DLD1 (cell line): ENCODE measurements around the gene F8.

Experiments
- in situ Hi-C: cut with HindIII; loops from 2 replicates; pipeline ENCODE4 v1.10.0; 2017; ENCODE audit warnings: low sequenced_read_pairs

The F8 gene

GRCh38 chrX:155022585-155022984 lies at the start of gene F8:
Gene F8 (minus strand): TSS chrX:155022723. CDS start chrX:155022552, 171 bp downstream.
- in situ Hi-C loops, result no loop called here

- in situ Hi-C loops, result no loop called here
Observed at GRCh38 chrX:155071694-155072280, 49.3 kb upstream of the F8 start.

- in situ Hi-C loops, result no loop called here
Observed at GRCh38 chrX:155070975-155071693, 48.6 kb upstream of the F8 start, which contains the start of the genes BRCC3, CMC4 and MTCP1. Gene BRCC3 (plus strand): TSS chrX:155071508. CDS start chrX:155071528, 20 bp downstream. Gene CMC4 (minus strand): TSS chrX:155071136. CDS start chrX:155064023, 7,113 bp downstream. Gene MTCP1 (minus strand): TSS chrX:155071136. CDS start chrX:155066010, 5,126 bp downstream.

GRCh38 chrX:155070663-155070974 lies 48.1 kb upstream of the F8 start:
- in situ Hi-C loops, result no loop called here

- in situ Hi-C loops, result no loop called here
Observed at GRCh38 chrX:155070038-155070437, 47.5 kb upstream of the F8 start.

- in situ Hi-C loops, result no loop called here
Observed at GRCh38 chrX:155069414-155069813, 46.9 kb upstream of the F8 start.

GRCh38 chrX:155068165-155068564 lies 45.6 kb upstream of the F8 start:
- in situ Hi-C loops, result no loop called here

- in situ Hi-C loops, result no loop called here
Observed at GRCh38 chrX:155065035-155065734, 42.7 kb upstream of the F8 start.

- in situ Hi-C loops, result no loop called here
Observed at GRCh38 chrX:155061760-155062159, 39.2 kb upstream of the F8 start.

- in situ Hi-C loops, result no loop called here
Observed at GRCh38 chrX:155056877-155057792, 34.6 kb upstream of the F8 start.

- in situ Hi-C loops, result no loop called here
Observed at GRCh38 chrX:155056471-155056870, 33.9 kb upstream of the F8 start.

- in situ Hi-C loops, result no loop called here
Observed at GRCh38 chrX:155055494-155055893, 33.0 kb upstream of the F8 start.

- in situ Hi-C loops, result no loop called here
Observed at GRCh38 chrX:155054255-155054654, 31.7 kb upstream of the F8 start.

GRCh38 chrX:155053656-155054055 lies 31.1 kb upstream of the F8 start:
- in situ Hi-C loops, result no loop called here

GRCh38 chrX:155052738-155053498 lies 30.4 kb upstream of the F8 start:
- in situ Hi-C loops, result no loop called here

GRCh38 chrX:155048977-155049619 lies 26.6 kb upstream of the F8 start:
- in situ Hi-C loops, result no loop called here

GRCh38 chrX:155046811-155047528 lies 24.4 kb upstream of the F8 start:
- in situ Hi-C loops, result no loop called here

GRCh38 chrX:155046129-155046810 lies 23.7 kb upstream of the F8 start:
- in situ Hi-C loops, result no loop called here
